Measurements from ENCODE around the gene DKK3.

The DKK3 gene

GRCh38 chr11:12003336-12003735 is 5.1 kb downstream of the DKK3 start:
- DNase-seq = no peak

DNA sequence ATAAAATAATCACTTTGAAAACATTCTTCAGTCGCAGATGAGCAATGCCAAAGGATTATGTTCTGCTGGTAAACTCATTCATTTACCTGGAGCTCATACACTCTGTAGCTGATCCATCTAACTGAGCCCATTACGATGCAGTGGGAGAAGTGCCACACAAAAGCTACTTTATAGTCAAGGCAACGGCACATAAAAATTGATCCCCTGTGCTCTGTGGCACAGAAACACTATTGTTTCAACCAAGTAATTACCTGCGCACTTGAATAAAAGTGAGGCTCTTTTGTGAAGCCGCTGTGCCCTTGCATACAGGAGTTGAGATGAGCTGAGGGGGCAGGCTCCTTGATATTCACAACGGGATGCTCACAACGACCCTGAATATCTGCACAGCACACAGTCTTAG is 7.2 kb downstream of the DKK3 start:
- DNase-seq = peak; percentile 26

DNA sequence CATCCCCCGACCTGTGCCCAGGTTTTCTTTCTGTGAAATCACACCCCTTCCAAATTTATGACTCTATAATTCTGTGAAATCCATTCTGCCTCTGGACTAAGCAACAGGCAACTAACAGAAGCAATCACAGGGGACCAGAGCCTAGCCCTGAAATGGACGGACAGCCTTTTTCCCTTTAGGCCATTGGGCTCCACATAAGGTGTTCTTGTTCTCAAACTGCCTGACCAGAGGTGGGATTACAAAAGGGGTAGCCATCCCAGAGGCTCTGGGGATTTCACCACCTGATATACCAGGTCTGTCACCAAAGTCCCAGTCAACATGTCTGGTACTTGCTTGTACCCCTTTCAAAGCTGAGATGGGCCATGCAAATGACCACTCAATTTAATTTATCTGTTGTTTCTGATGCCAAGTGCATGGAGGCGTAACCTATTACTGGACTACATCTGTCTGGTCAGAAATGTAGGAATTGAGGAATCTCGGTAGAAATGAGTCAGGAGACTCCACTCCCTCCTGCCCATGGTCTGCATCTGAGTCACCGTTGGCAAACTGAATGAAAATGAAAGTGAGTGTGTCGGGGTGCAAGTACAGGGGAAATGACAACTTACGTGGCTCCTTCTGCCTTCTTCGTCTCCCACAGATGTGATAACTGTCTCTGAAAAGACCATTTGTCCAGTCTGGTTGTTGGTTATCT is 10.2 kb downstream of the DKK3 start:
- no peak for DNase-seq

- DNase-seq = no peak
Measured at GRCh38 chr11:11997049-11997322, 11.4 kb downstream of the DKK3 start.

DNA sequence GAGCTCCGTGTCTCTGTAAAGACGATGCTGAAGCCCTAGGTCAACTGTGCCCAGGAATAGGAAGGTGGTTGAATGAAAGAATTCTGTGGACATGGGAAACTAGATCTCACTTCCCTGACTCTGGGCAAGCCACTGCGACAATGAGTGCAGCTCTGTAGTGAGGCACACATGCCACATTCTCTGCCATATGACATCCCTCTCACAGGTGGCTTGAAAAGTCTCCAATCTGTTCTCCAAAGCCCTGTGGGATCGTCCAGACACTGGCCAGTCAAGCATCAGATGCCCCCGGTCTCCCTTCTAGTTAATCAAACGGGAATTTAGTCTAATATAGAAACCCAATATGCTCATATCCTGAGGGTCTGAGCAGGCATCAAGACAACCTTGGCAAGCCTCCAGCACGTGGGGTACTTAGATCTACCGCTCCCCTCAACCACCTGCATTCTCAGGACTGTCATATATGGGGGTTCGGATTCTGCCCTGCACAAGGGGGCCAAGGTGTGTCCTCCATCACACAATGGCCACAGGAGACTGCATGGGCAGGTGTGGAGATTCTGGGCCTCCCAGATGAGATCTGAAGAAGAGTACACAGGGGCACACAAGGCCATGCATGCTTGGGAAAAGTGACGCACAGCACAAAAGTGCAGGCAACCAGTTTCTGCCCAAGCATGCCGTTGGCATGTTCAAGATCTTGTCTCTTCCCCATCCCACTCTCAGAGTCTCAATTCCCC is 11.9 kb downstream of the DKK3 start:
- no peak for DNase-seq

DNA sequence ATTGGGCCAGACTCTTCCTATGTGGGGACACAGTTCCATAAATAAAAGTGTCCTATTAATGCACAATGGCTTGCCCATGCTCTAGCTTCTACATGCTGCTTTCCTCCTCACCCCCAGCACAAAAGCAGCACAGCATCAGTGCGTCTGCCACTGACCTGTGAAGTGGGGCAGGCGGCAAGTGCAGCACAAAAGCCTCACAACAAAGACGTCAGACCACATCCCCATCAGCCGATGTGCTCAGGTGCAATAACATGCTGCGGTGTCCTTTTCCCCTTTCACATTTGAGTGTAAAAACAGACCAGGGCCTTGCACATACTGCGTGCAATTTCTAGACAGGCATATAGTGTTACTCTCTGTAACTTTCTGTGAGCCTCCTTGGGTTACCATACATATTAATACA is 12.8 kb downstream of the DKK3 start:
- DNase-seq = no peak

- DNase-seq = no peak
Measured at GRCh38 chr11:11993839-11994238, 14.6 kb downstream of the DKK3 start.

- DNase-seq = no peak
Measured at GRCh38 chr11:11992257-11993212, 15.9 kb downstream of the DKK3 start.

- no peak for DNase-seq
Measured at GRCh38 chr11:11989774-11990744, 18.4 kb downstream of the DKK3 start.

GRCh38 chr11:11988681-11989261 is 19.7 kb downstream of the DKK3 start:
- no peak for DNase-seq

- DNase-seq = no peak
Measured at GRCh38 chr11:11988099-11988651, 20.3 kb downstream of the DKK3 start.

GRCh38 chr11:11987503-11988022 is 20.9 kb downstream of the DKK3 start:
- no peak for DNase-seq

DNA sequence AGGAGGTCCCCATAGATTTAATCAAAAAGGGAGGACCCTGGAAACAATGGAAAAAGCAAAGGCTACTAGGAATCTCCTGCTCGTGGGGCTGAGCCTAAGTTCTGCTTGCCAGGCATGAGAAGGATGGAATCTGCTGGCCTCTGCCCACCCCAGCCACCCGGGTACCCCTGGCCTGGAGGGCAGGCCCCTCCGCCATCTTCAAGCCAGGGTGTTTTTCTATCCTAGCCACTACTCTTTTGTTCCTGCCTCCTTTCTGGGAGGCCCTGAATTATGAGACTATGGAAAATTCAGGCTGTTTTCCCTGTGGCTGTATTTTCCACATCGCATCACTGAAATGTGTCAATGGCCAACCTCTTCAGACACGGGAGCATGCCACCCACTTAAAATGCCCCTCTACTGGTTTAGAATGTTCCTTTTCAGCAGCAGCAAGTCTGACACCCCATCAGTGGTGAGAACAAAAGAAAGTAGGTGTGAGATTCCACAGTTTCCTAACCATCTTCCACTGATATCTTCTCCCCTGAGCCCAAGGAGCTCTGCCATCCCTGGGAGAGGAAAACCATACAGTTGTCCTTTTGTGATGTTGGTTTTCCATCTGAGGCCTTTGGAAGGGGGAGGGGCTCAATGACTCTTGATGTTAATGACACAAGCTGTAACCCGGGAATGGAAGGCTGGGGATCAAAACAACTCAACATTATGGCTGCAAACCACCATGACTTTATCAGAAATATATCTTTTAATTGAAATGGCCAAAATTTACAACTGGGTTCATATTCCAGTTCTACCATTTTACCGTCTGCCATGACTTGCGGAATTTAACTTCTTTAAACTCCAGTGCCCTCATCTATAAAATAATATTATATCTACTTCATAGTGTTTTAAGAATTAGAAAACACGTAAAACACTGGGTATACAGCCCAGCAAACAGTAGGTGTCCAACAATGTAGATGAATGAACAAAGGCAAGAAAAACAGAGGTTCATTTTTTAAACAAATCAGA is 22.2 kb downstream of the DKK3 start:
- DNase-seq = no peak

GRCh38 chr11:11985016-11985715 is 23.3 kb downstream of the DKK3 start:
- DNase-seq = no peak

DNA sequence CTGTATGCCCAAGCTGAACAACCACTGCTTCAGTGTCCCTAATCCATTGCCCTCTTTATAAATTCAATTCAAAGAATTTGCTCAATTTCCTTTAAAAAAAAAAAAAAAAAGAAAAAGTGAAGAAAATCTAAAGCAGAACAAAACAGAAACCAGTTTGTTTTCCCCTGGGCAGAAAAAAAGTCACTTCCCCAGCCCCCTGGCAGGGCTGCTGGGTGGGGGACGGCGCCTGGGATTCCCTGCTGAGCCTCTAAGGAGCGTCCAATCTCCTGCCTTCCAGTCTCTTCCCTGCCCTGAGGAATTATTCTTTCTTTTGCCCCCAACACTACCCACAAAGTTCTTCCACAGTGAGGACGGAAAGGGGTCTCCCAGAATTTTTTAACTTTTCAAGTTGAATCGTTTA is 23.9 kb downstream of the DKK3 start:
- DNase-seq = no peak

DNA sequence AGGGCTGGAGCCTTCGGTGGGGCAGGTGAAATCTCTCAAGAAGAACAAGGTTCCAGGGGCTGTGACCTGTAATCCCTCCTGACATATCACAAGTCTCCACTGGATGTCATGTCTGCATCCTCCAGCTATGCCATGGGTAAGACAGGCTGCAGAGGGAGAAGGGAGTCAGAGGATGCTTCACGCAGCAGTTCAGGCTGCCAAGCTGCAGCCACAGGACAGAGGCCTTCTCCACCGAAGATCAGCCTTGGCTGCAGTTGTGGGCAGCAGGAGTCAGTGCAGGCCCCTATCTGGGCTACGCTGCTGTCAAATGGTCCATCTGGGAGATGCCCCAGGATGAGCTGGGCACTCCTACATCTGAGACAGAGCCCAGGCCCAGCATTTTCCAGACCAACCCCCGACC is 25.0 kb downstream of the DKK3 start:
- DNase-seq = no peak

DNA sequence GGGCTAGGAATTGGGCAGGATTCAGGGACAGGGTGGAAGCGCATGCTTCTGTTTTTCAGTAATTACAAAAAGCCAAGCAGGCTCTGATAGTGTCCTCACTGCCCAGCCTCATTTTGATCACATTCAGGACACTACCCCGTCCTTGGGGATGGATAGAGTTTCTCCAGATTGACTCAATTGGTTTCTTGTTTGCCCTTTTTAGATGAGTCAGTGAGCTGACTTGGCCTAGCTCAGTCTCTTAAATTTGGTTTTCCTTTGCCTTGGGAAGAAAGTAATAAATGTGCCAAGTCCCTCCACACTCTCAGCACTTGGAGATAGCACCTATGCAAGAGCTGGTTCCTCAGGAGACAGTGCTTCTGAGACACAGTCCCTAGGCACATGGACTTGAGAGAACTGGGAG is 25.5 kb downstream of the DKK3 start:
- DNase-seq = no peak

DNA sequence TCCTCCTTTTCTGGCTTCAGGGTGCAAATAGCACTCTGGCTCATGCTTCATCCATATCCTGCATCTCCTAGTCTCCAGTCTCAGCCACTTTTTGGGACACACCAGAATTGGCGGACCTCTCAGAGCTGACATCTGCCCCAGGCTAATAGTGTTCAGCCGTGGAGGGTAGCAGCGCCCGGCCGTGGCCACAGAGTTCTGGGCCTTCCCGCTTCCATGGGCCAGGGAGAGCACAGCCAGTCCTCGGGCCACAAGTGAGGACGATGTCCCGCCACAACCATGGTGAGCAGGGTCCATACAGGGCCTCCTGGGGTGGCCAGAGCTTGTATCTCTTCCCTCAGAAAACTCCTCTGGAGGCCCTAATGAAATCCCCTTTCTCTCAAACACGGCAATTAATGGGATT is 26.0 kb downstream of the DKK3 start:
- no peak for DNase-seq

- DNase-seq = no peak
Measured at GRCh38 chr11:11981840-11982239, 26.6 kb downstream of the DKK3 start.

- DNase-seq = no peak
Measured at GRCh38 chr11:11981364-11981763, 27.1 kb downstream of the DKK3 start.

Data from NCI-H1417 treated with DMSO at 0.1 percent for 48 hours (cell line).